Measurements from ENCODE around the gene PDE4D.

PDE4D gene

GRCh38 chr5:58946230-58946629 lies 947.3 kb downstream of the PDE4D start:
- Histone ChIP-seq H2AK5ac (ENCODE audit: low read depth, low read length) (no peak overlapping the region), H3K27ac (replicated peaks; ENCODE audit: low read length) (no peak overlapping the region), H3K79me1 (ENCODE audit: low read depth, low read length) (no peaks in the 10 kb centered on the region), H4K91ac (ENCODE audit: low read depth, low read length, poor library complexity) (no peak overlapping the region), H3K9me3 (replicated peaks in 1 of 2; ENCODE audit: control insufficient read depth in 2 of 2, insufficient read depth in 1 of 2, low read depth in 1 of 2, low read length in 2 of 2) (no peaks in the 10 kb centered on the region), H3K4me3 (ENCODE audit: low read length in 2 of 2) (no peak overlapping the region), H3K36me3 (replicated peaks in 1 of 2; ENCODE audit: control insufficient read depth in 2 of 2, insufficient read depth in 2 of 2, low read length in 2 of 2) (peaks cover 0 to 2% of the 10 kb centered on the region in 2 donors), H4K8ac (ENCODE audit: low read depth, low read length) (no peak overlapping the region), H2AFZ (ENCODE audit: low read length) (no peak overlapping the region), H3K18ac (ENCODE audit: low read length) (no peak overlapping the region), H2BK120ac (ENCODE audit: low read depth, low read length) (no peak overlapping the region), H2BK12ac (ENCODE audit: low read length) (no peak overlapping the region), H3K4me1 (ENCODE audit: control insufficient read depth in 2 of 2, insufficient read depth in 1 of 2, low read depth in 1 of 2, low read length in 2 of 2) (peaks cover 0 to 2% of the 10 kb centered on the region in 2 donors), H3K23ac (ENCODE audit: low read depth, low read length, poor library complexity) (no peak overlapping the region), H3K4ac (ENCODE audit: low read length) (no peak overlapping the region), H3K27me3 (ENCODE audit: control insufficient read depth in 3 of 3, insufficient read depth in 3 of 3, low read depth in 1 of 3, low read length in 3 of 3) (no peaks in the 10 kb centered on the region), H2BK5ac (ENCODE audit: low read length) (no peak overlapping the region), H2BK15ac (ENCODE audit: low read length) (no peak overlapping the region), H3K9ac (ENCODE audit: low read depth, low read length, poor library complexity) (no peak overlapping the region), H3K4me2 (ENCODE audit: insufficient read depth, low read length, poor library complexity, severe bottlenecking) (no peak overlapping the region), H3K14ac (ENCODE audit: low read length) (no peak overlapping the region)
- no peak for DNase-seq (ENCODE audit: low spot score)
- no CpG with 5 or more reads among the region's 1 CpG for WGBS, 2 donors (ENCODE audit: extremely low coverage in 2 of 2, insufficient read length in 2 of 2, insufficient replicate concordance in 1 of 2)

- peaks cover 0 to 2% of the 10 kb centered on the region in 2 donors for H3K36me3 ChIP-seq (replicated peaks in 1 of 2; ENCODE audit: control insufficient read depth in 2 of 2, insufficient read depth in 2 of 2, low read length in 2 of 2)
Observed at GRCh38 chr5:58944221-58944620, 949.3 kb downstream of the PDE4D start.

GRCh38 chr5:58940446-58940845 lies 953.1 kb downstream of the PDE4D start:
- no peak overlapping the region for H2BK5ac ChIP-seq (ENCODE audit: low read length)
- no peak overlapping the region for H3K18ac ChIP-seq (ENCODE audit: low read length)
- no peak overlapping the region for H2AFZ ChIP-seq (ENCODE audit: low read length)
- no peak overlapping the region for H4K91ac ChIP-seq (ENCODE audit: low read depth, low read length, poor library complexity)
- H2BK12ac ChIP-seq (ENCODE audit: low read length), result no peak overlapping the region
- no peaks in the 10 kb centered on the region for H3K79me1 ChIP-seq (ENCODE audit: low read depth, low read length)
- H3K4me3 ChIP-seq (ENCODE audit: low read length in 2 of 2), result no peak overlapping the region
- H3K9me3 ChIP-seq (replicated peaks in 1 of 2; ENCODE audit: control insufficient read depth in 2 of 2, insufficient read depth in 1 of 2, low read depth in 1 of 2, low read length in 2 of 2), result no peaks in the 10 kb centered on the region
- no CpG with 5 or more reads among the region's 2 CpGs for WGBS, 2 donors (ENCODE audit: extremely low coverage in 2 of 2, insufficient read length in 2 of 2, insufficient replicate concordance in 1 of 2)
- no peak overlapping the region for H3K9ac ChIP-seq (ENCODE audit: low read depth, low read length, poor library complexity)
- H2BK15ac ChIP-seq (ENCODE audit: low read length), result no peak overlapping the region
- no peak overlapping the region for H2AK5ac ChIP-seq (ENCODE audit: low read depth, low read length)
- no peak for DNase-seq (ENCODE audit: low spot score)
- no peaks in the 10 kb centered on the region for H3K4me1 ChIP-seq (ENCODE audit: control insufficient read depth in 2 of 2, insufficient read depth in 1 of 2, low read depth in 1 of 2, low read length in 2 of 2)
- H3K36me3 ChIP-seq (replicated peaks in 1 of 2; ENCODE audit: control insufficient read depth in 2 of 2, insufficient read depth in 2 of 2, low read length in 2 of 2), result peaks cover 0 to 2% of the 10 kb centered on the region in 2 donors
- H2BK120ac ChIP-seq (ENCODE audit: low read depth, low read length), result no peak overlapping the region
- H3K4me2 ChIP-seq (ENCODE audit: insufficient read depth, low read length, poor library complexity, severe bottlenecking), result no peak overlapping the region
- H4K8ac ChIP-seq (ENCODE audit: low read depth, low read length), result no peak overlapping the region
- no peak overlapping the region for H3K27ac ChIP-seq (replicated peaks; ENCODE audit: low read length)
- H3K4ac ChIP-seq (ENCODE audit: low read length), result no peak overlapping the region
- no peak overlapping the region for H3K23ac ChIP-seq (ENCODE audit: low read depth, low read length, poor library complexity)
- no peaks in the 10 kb centered on the region for H3K27me3 ChIP-seq (ENCODE audit: control insufficient read depth in 3 of 3, insufficient read depth in 3 of 3, low read depth in 1 of 3, low read length in 3 of 3)
- H3K14ac ChIP-seq (ENCODE audit: low read length), result no peak overlapping the region

More at GRCh38 chr5:58944221-58944620, 949.3 kb downstream of the PDE4D start:
- no peaks in the 10 kb centered on the region for H3K27me3 ChIP-seq (ENCODE audit: control insufficient read depth in 3 of 3, insufficient read depth in 3 of 3, low read depth in 1 of 3, low read length in 3 of 3)
- H2BK5ac ChIP-seq (ENCODE audit: low read length), result no peak overlapping the region
- H3K4me2 ChIP-seq (ENCODE audit: insufficient read depth, low read length, poor library complexity, severe bottlenecking), result no peak overlapping the region
- peaks cover 0 to 2% of the 10 kb centered on the region in 2 donors for H3K4me1 ChIP-seq (ENCODE audit: control insufficient read depth in 2 of 2, insufficient read depth in 1 of 2, low read depth in 1 of 2, low read length in 2 of 2)
- no peak overlapping the region for H3K4ac ChIP-seq (ENCODE audit: low read length)
- no peaks in the 10 kb centered on the region for H3K9me3 ChIP-seq (replicated peaks in 1 of 2; ENCODE audit: control insufficient read depth in 2 of 2, insufficient read depth in 1 of 2, low read depth in 1 of 2, low read length in 2 of 2)
- H3K4me3 ChIP-seq (ENCODE audit: low read length in 2 of 2), result no peak overlapping the region
- H2AFZ ChIP-seq (ENCODE audit: low read length), result no peak overlapping the region
- no peak overlapping the region for H3K23ac ChIP-seq (ENCODE audit: low read depth, low read length, poor library complexity)
- DNase-seq (ENCODE audit: low spot score), result no peak
- no peak overlapping the region for H3K9ac ChIP-seq (ENCODE audit: low read depth, low read length, poor library complexity)
- no peak overlapping the region for H2AK5ac ChIP-seq (ENCODE audit: low read depth, low read length)
- no peak overlapping the region for H2BK12ac ChIP-seq (ENCODE audit: low read length)
- no peak overlapping the region for H3K14ac ChIP-seq (ENCODE audit: low read length)
- no peak overlapping the region for H3K27ac ChIP-seq (replicated peaks; ENCODE audit: low read length)
- WGBS, 2 donors (ENCODE audit: extremely low coverage in 2 of 2, insufficient read length in 2 of 2, insufficient replicate concordance in 1 of 2), result no CpG with 5 or more reads among the region's 1 CpG
- no peak overlapping the region for H2BK120ac ChIP-seq (ENCODE audit: low read depth, low read length)
- H3K79me1 ChIP-seq (ENCODE audit: low read depth, low read length), result no peaks in the 10 kb centered on the region
- H4K91ac ChIP-seq (ENCODE audit: low read depth, low read length, poor library complexity), result no peak overlapping the region
- H3K18ac ChIP-seq (ENCODE audit: low read length), result no peak overlapping the region
- H4K8ac ChIP-seq (ENCODE audit: low read depth, low read length), result no peak overlapping the region
- H2BK15ac ChIP-seq (ENCODE audit: low read length), result no peak overlapping the region

GRCh38 chr5:58939664-58940063 lies 953.9 kb downstream of the PDE4D start:
- no peak overlapping the region for H2BK12ac ChIP-seq (ENCODE audit: low read length)
- H3K9ac ChIP-seq (ENCODE audit: low read depth, low read length, poor library complexity), result no peak overlapping the region
- no peak overlapping the region for H3K27ac ChIP-seq (replicated peaks; ENCODE audit: low read length)
- H3K4me1 ChIP-seq (ENCODE audit: control insufficient read depth in 2 of 2, insufficient read depth in 1 of 2, low read depth in 1 of 2, low read length in 2 of 2), result peaks cover 0 to 2% of the 10 kb centered on the region in 2 donors
- H3K9me3 ChIP-seq (replicated peaks in 1 of 2; ENCODE audit: control insufficient read depth in 2 of 2, insufficient read depth in 1 of 2, low read depth in 1 of 2, low read length in 2 of 2), result no peaks in the 10 kb centered on the region
- H3K27me3 ChIP-seq (ENCODE audit: control insufficient read depth in 3 of 3, insufficient read depth in 3 of 3, low read depth in 1 of 3, low read length in 3 of 3), result no peaks in the 10 kb centered on the region
- no peak overlapping the region for H2AFZ ChIP-seq (ENCODE audit: low read length)
- H4K8ac ChIP-seq (ENCODE audit: low read depth, low read length), result no peak overlapping the region
- H2AK5ac ChIP-seq (ENCODE audit: low read depth, low read length), result no peak overlapping the region
- no peak overlapping the region for H2BK15ac ChIP-seq (ENCODE audit: low read length)
- no peak overlapping the region for H2BK5ac ChIP-seq (ENCODE audit: low read length)
- no peak overlapping the region for H3K4me2 ChIP-seq (ENCODE audit: insufficient read depth, low read length, poor library complexity, severe bottlenecking)
- no peak overlapping the region for H3K23ac ChIP-seq (ENCODE audit: low read depth, low read length, poor library complexity)
- no peak overlapping the region for H3K18ac ChIP-seq (ENCODE audit: low read length)
- no peak overlapping the region for H4K91ac ChIP-seq (ENCODE audit: low read depth, low read length, poor library complexity)
- H3K79me1 ChIP-seq (ENCODE audit: low read depth, low read length), result no peaks in the 10 kb centered on the region
- no peak overlapping the region for H3K14ac ChIP-seq (ENCODE audit: low read length)
- WGBS, 2 donors (ENCODE audit: extremely low coverage in 2 of 2, insufficient read length in 2 of 2, insufficient replicate concordance in 1 of 2), result no CpG with 5 or more reads among the region's 1 CpG
- no peak for DNase-seq (ENCODE audit: low spot score)
- no peak overlapping the region for H2BK120ac ChIP-seq (ENCODE audit: low read depth, low read length)
- H3K4me3 ChIP-seq (ENCODE audit: low read length in 2 of 2), result no peak overlapping the region
- no peak overlapping the region for H3K4ac ChIP-seq (ENCODE audit: low read length)
- H3K36me3 ChIP-seq (replicated peaks in 1 of 2; ENCODE audit: control insufficient read depth in 2 of 2, insufficient read depth in 2 of 2, low read length in 2 of 2), result peaks cover 0 to 2% of the 10 kb centered on the region in 2 donors
